ENCODE data around the gene SFMBT2.

- TF ChIP-seq ZNF274 (IDR thresholded peaks at IDR 0.05; ENCODE audit: low read depth, low read length) = no peak
- TF ChIP-seq SUZ12 (IDR thresholded peaks at IDR 0.05; ENCODE audit: extremely low read depth, insufficient read depth, insufficient read length) = no peak
Observed at GRCh38 chr10:7351894-7352293, 58.9 kb downstream of the SFMBT2 start.

All from NT2/D1 (cell line).